ENCODE data around the gene ENOX2. TPM values are rescaled to one million over a fixed set of nuclear protein-coding genes. Genes with fewer than 3 reads are reported as not detected.

Gene ENOX2
- total and polyA plus RNA-seq, 2 donors (not counting 1 experiment from before 2014, with no cell fraction given): 7.6 to 12.9 TPM

GRCh38 chrX:130756233-130756632, 146.8 kb downstream of the ENOX2 start:
- DNase-seq (ENCODE audit: low read depth in 2 of 2): no peak
- Histone ChIP-seq H3K4me2 (ENCODE audit: extremely low read depth, insufficient read depth, low read length) (no peak overlapping the region), H4K20me1 (ENCODE audit: control insufficient read depth, extremely low read depth, insufficient read depth, low read length) (no peaks in the 10 kb centered on the region), H3K4me3 (replicated peaks in 1 of 4; ENCODE audit: control extremely low read depth in 1 of 4, insufficient read depth in 1 of 4, low read depth in 3 of 4, low read length in 4 of 4) (no peak overlapping the region), H3K79me2 (ENCODE audit: control insufficient read depth, insufficient read depth, low read length) (no peaks in the 10 kb centered on the region), H3K9ac (ENCODE audit: insufficient read depth, low read length) (no peak overlapping the region), H3K27me3 (ENCODE audit: control insufficient read depth, insufficient read depth, low read length) (no peaks in the 10 kb centered on the region), H3K4me1 (ENCODE audit: control insufficient read depth, extremely low read depth, insufficient read depth, low read length) (no peaks in the 10 kb centered on the region), H3K27ac (ENCODE audit: insufficient read depth, low read length) (no peak overlapping the region), H3K9me3 (ENCODE audit: control insufficient read depth, insufficient read depth, low read depth, low read length) (no peaks in the 10 kb centered on the region), H3K36me3 (ENCODE audit: control insufficient read depth, insufficient read depth, low read length) (no peaks in the 10 kb centered on the region), H2AFZ (ENCODE audit: low read length) (no peak overlapping the region)
- TF ChIP-seq EZH2 (IDR thresholded peaks at IDR 0.05; ENCODE audit: low read length, missing control alignments): no peak
- TF ChIP-seq CTCF (conservative IDR thresholded peaks at IDR 0.05 in 1 of 2, IDR thresholded peaks at IDR 0.05 in 1 of 2; ENCODE audit: low read depth in 1 of 2, low read length in 2 of 2): no peak

- Histone ChIP-seq H3K9ac (ENCODE audit: insufficient read depth, low read length) (no peak overlapping the region), H3K27me3 (ENCODE audit: control insufficient read depth, insufficient read depth, low read length) (no peaks in the 10 kb centered on the region), H3K4me3 (replicated peaks in 1 of 4; ENCODE audit: control extremely low read depth in 1 of 4, insufficient read depth in 1 of 4, low read depth in 3 of 4, low read length in 4 of 4) (no peak overlapping the region), H3K9me3 (ENCODE audit: control insufficient read depth, insufficient read depth, low read depth, low read length) (no peaks in the 10 kb centered on the region), H3K4me1 (ENCODE audit: control insufficient read depth, extremely low read depth, insufficient read depth, low read length) (no peaks in the 10 kb centered on the region), H3K27ac (ENCODE audit: insufficient read depth, low read length) (no peak overlapping the region), H2AFZ (ENCODE audit: low read length) (no peak overlapping the region), H3K4me2 (ENCODE audit: extremely low read depth, insufficient read depth, low read length) (no peak overlapping the region), H4K20me1 (ENCODE audit: control insufficient read depth, extremely low read depth, insufficient read depth, low read length) (no peaks in the 10 kb centered on the region), H3K79me2 (ENCODE audit: control insufficient read depth, insufficient read depth, low read length) (no peaks in the 10 kb centered on the region), H3K36me3 (ENCODE audit: control insufficient read depth, insufficient read depth, low read length) (no peaks in the 10 kb centered on the region)
- DNase-seq (ENCODE audit: low read depth in 2 of 2): no peak
- TF ChIP-seq EZH2 (IDR thresholded peaks at IDR 0.05; ENCODE audit: low read length, missing control alignments) (no peak), CTCF (conservative IDR thresholded peaks at IDR 0.05 in 1 of 2, IDR thresholded peaks at IDR 0.05 in 1 of 2; ENCODE audit: low read depth in 1 of 2, low read length in 2 of 2) (no peak)
Observed at GRCh38 chrX:130754353-130754752, 148.7 kb downstream of the ENOX2 start.

GRCh38 chrX:130746709-130747342, 156.2 kb downstream of the ENOX2 start:
- Histone ChIP-seq H4K20me1 (ENCODE audit: control insufficient read depth, extremely low read depth, insufficient read depth, low read length) (no peaks in the 10 kb centered on the region), H3K4me1 (ENCODE audit: control insufficient read depth, extremely low read depth, insufficient read depth, low read length) (no peaks in the 10 kb centered on the region), H3K4me3 (replicated peaks in 1 of 4; ENCODE audit: control extremely low read depth in 1 of 4, insufficient read depth in 1 of 4, low read depth in 3 of 4, low read length in 4 of 4) (no peak overlapping the region), H3K27ac (ENCODE audit: insufficient read depth, low read length) (no peak overlapping the region), H2AFZ (ENCODE audit: low read length) (no peak overlapping the region), H3K9ac (ENCODE audit: insufficient read depth, low read length) (no peak overlapping the region), H3K36me3 (ENCODE audit: control insufficient read depth, insufficient read depth, low read length) (no peaks in the 10 kb centered on the region), H3K79me2 (ENCODE audit: control insufficient read depth, insufficient read depth, low read length) (no peaks in the 10 kb centered on the region), H3K9me3 (ENCODE audit: control insufficient read depth, insufficient read depth, low read depth, low read length) (no peaks in the 10 kb centered on the region), H3K27me3 (ENCODE audit: control insufficient read depth, insufficient read depth, low read length) (no peaks in the 10 kb centered on the region), H3K4me2 (ENCODE audit: extremely low read depth, insufficient read depth, low read length) (no peak overlapping the region)
- peak in 1 of 2 donors; percentile 46 for DNase-seq (ENCODE audit: low read depth in 2 of 2)
- TF ChIP-seq EZH2 (IDR thresholded peaks at IDR 0.05; ENCODE audit: low read length, missing control alignments) (no peak), CTCF (conservative IDR thresholded peaks at IDR 0.05 in 1 of 2, IDR thresholded peaks at IDR 0.05 in 1 of 2; ENCODE audit: low read depth in 1 of 2, low read length in 2 of 2) (no peak)

Measured in fibroblast of lung (primary cell).